Right lobe of liver (tissue), 4 donors: ENCODE results near the gene IL17RA.

ENCODE experiments used
- POLR2A ChIP-seq: fragments of 450-650 bp; IDR thresholded peaks from one replicate; pipeline ENCODE4 v1.6.1; 2017; ENCODE audit warnings: antibody characterized with exemption, mild to moderate bottlenecking
- TF ChIP-seq, protein P1 (sequence below), 4 donors: fragments of 200-600 bp in 3 of 4; fragments of 450-650 bp in 1 of 4; IDR thresholded peaks; one replicate each; pipeline versions ENCODE4 v1.5.1 to v1.8.0; 2016 to 2022; ENCODE audit warnings: antibody characterized with exemption in 4 of 4, mild to moderate bottlenecking in 2 of 4
- donor health status: DM: no; HTN: no; CAD: no.
- donor health status: DM: no; HTN: no; CAD: no.
- donor health status: DM: no; HTN: yes; CAD: no.

DNA sequence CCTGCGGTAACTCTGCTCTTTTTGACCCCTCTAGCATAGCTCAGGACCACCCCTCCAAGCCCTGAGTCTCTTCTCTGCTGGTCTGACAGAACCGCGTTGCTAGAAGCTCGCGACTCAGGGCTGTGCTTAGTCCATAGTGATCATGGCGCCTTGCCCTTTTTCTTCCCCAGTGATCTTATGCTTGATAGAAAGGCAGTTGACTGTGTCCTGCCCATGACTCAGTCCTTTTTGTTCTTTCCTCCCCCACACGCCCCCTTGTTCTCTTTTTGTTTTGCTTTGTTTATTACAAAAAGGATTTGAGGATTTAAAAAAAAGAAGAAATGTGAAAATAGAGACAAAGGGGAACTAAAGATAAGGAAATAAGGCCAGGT lies 17.5 kb downstream of the IL17RA start:
- TF ChIP-seq, protein P1, sequence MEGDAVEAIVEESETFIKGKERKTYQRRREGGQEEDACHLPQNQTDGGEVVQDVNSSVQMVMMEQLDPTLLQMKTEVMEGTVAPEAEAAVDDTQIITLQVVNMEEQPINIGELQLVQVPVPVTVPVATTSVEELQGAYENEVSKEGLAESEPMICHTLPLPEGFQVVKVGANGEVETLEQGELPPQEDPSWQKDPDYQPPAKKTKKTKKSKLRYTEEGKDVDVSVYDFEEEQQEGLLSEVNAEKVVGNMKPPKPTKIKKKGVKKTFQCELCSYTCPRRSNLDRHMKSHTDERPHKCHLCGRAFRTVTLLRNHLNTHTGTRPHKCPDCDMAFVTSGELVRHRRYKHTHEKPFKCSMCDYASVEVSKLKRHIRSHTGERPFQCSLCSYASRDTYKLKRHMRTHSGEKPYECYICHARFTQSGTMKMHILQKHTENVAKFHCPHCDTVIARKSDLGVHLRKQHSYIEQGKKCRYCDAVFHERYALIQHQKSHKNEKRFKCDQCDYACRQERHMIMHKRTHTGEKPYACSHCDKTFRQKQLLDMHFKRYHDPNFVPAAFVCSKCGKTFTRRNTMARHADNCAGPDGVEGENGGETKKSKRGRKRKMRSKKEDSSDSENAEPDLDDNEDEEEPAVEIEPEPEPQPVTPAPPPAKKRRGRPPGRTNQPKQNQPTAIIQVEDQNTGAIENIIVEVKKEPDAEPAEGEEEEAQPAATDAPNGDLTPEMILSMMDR (IDR thresholded peaks at IDR 0.05): no peak
- TF ChIP-seq POLR2A: no peak
